GM19455 (cell line): ENCODE results near the gene HERPUD1.

ENCODE experiments used
- ATAC-seq: cut with Tn5 transposase; IDR thresholded peaks from one replicate; pipeline ENCODE4 v1.9.1; 2021; ENCODE audit not compliant: unreplicated experiment

Gene HERPUD1

DNA sequence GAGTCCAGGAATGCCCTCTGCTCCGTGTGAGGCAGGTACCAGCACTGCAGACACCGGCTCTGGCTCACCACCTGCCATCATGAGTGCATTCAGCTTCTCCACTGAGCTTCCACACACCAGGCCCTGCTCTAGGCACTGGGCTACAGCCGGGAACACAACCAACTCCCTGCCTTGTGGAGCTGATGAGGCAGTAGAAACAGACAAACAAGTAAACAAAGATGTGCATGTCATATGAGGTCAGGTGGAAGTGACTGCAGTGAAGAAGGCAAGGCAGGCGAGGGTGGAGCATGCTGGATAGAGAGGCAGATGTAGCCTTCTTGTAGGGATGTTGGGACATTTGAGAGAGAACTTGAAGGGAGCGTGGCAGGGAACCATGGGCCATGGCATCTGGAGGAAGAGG, 62.4 kb downstream of the HERPUD1 start:
- ATAC-seq, result no peak
